Measurements from ENCODE around the gene STXBP4. TPM values are rescaled to one million over a fixed set of nuclear protein-coding genes. Genes with fewer than 3 reads are reported as not detected.
A peak's percentile ranks its signal among the peaks of the same experiment; 100 is the strongest.

Gene STXBP4
- total RNA-seq, 1 experiment from 2014 or later = 13.6 TPM

GRCh38 chr17:55161935-55162555 is 193.5 kb downstream of the STXBP4 start (continued):
- TF ChIP-seq CTCF (IDR thresholded peaks at IDR 0.05 in 2 of 3, conservative IDR thresholded peaks at IDR 0.05 in 1 of 3; ENCODE audit: borderline replicate concordance in 1 of 3, insufficient read depth in 1 of 3, low read depth in 2 of 3, low read length in 2 of 3) (no peak), SP1 (IDR thresholded peaks at IDR 0.05; ENCODE audit: low read depth) (peak; percentile 90; the same call in 1 of the 2 replicates), EGR1 (IDR thresholded peaks at IDR 0.05; ENCODE audit: low read depth) (no peak)

- ChIA-PET RAD21 (ENCODE audit: low non-redundant PET in 1 of 2, low total read pairs in 2 of 2, uncharacterized antibody in 2 of 2, unreplicated experiment in 2 of 2) (no interaction called here), POLR2A (interaction anchor here (1.3 kb wide), 1 partner anchor 16 kb away, joined by 3 read pairs; no protein-coding TSS in a partner anchor), CTCF (no interaction called here)
- TF ChIP-seq RAD21 (IDR thresholded peaks at IDR 0.05; ENCODE audit: low read depth) (0 out of 2 replicates have a peak, but pooled peaks have one; percentile 2), CTCF (IDR thresholded peaks at IDR 0.05 in 2 of 3, conservative IDR thresholded peaks at IDR 0.05 in 1 of 3; ENCODE audit: borderline replicate concordance in 1 of 3, insufficient read depth in 1 of 3, low read depth in 2 of 3, low read length in 2 of 3) (no peak)
- Histone ChIP-seq H3K27me3 (ENCODE audit: insufficient read depth, low read length) (no peaks in the 10 kb centered on the region), H3K9me3 (ENCODE audit: control insufficient read depth in 1 of 2, insufficient read depth in 1 of 2, low read depth in 1 of 2, low read length in 2 of 2) (no peaks in the 10 kb centered on the region), H2AFZ (ENCODE audit: low read depth, low read length, poor library complexity, severe bottlenecking) (no peak overlapping the region), H4K20me1 (ENCODE audit: insufficient read depth) (no peaks in the 10 kb centered on the region), H3K4me1 (ENCODE audit: control insufficient read depth in 1 of 2, insufficient read depth in 2 of 2, low read length in 2 of 2) (peaks cover 26 to 45% of the 10 kb centered on the region in 2 experiments), H3K27ac (ENCODE audit: low read depth, low read length) (peak overlapping the region; percentile 17; the same call in 1 of the 2 replicates), H3K9me2 (ENCODE audit: insufficient read depth) (no peaks in the 10 kb centered on the region), H3K4me2 (ENCODE audit: low read length) (peak overlapping the region; percentile 60), H3K4me3 (replicated peaks in 1 of 2; ENCODE audit: low read depth in 1 of 2, low read length in 2 of 2) (no peak overlapping the region), H3K9ac (ENCODE audit: low read length) (no peak overlapping the region), H3K79me2 (ENCODE audit: insufficient read depth, low read length) (no peaks in the 10 kb centered on the region), H3K36me3 (ENCODE audit: control insufficient read depth in 1 of 2, insufficient read depth in 2 of 2, low read length in 2 of 2) (no peaks in the 10 kb centered on the region)
- DNase-seq (ENCODE audit: low read depth, low spot score) (no peak), ATAC-seq (peak; percentile 7; the same call in 1 of the 2 replicates)
- intact Hi-C loops (cut with micrococcal nuclease) = no loop called here
- no TSS peak for BruUV-seq (replicated peaks)
These were observed 194.0 kb downstream of the STXBP4 start for GRCh38 chr17:55162556-55162946.
